Astrocyte (in vitro differentiated cells and primary cell): ENCODE data around the gene ATOSA. TPM values are rescaled to one million over a fixed set of nuclear protein-coding genes. Genes with fewer than 3 reads are reported as not detected.

Source experiments
- DNase-seq: peaks from one replicate; pipeline ENCODE4 v3.0.0-alpha.2; 2010; ENCODE audit warnings: low read depth
- FAIRE-seq: peaks from 2 replicates; lab custom pipeline; 2011; peaks lifted over from hg19 to GRCh38; lab: Jason Lieb, UNC
- H2AFZ ChIP-seq: 2 replicates; pipeline ENCODE4 v1.6.0; 2012; ENCODE audit warnings: low read depth, low read length, inconsistent platforms
- H3K27ac ChIP-seq: 2 replicates; pipeline ENCODE4 v1.5.1; 2011; ENCODE audit warnings: low read depth, low read length, inconsistent platforms
- H3K27me3 ChIP-seq: 2 replicates; pipeline ENCODE4 v1.6.0; 2011; ENCODE audit warnings: low read length, inconsistent platforms; ENCODE audit not compliant: insufficient read depth
- H3K36me3 ChIP-seq: 2 replicates; pipeline ENCODE4 v1.5.1; 2011; ENCODE audit warnings: low read length, inconsistent platforms; ENCODE audit not compliant: insufficient read depth
- H3K4me1 ChIP-seq: 2 replicates; pipeline ENCODE4 v1.5.1; 2011; ENCODE audit warnings: low read length, inconsistent platforms; ENCODE audit not compliant: insufficient read depth
- H3K4me2 ChIP-seq: 2 replicates; pipeline ENCODE4 v1.6.0; 2012; ENCODE audit warnings: low read length, inconsistent platforms
- H3K4me3 ChIP-seq: 2 replicates; pipeline ENCODE4 v1.5.1; 2011; ENCODE audit warnings: low read depth, mild to moderate bottlenecking, low read length, inconsistent platforms; ENCODE audit not compliant: insufficient read depth
- H3K79me2 ChIP-seq: 2 replicates; pipeline ENCODE4 v1.6.0; 2012; ENCODE audit warnings: mild to moderate bottlenecking, low read length, inconsistent platforms; ENCODE audit not compliant: insufficient read depth
- H3K9ac ChIP-seq: 2 replicates; pipeline ENCODE4 v1.6.0; 2012; ENCODE audit warnings: mild to moderate bottlenecking, low read length, inconsistent platforms
- H3K9me3 ChIP-seq: 2 replicates; pipeline ENCODE4 v1.5.1; 2012; ENCODE audit warnings: low read depth, mild to moderate bottlenecking, low read length, inconsistent platforms; ENCODE audit not compliant: insufficient read depth
- H4K20me1 ChIP-seq: 2 replicates; pipeline ENCODE4 v1.6.0; 2012; ENCODE audit warnings: low read length, inconsistent platforms; ENCODE audit not compliant: insufficient read depth
- H3K27ac Mint-ChIP-seq: one replicate; pipeline ENCODE4 v1.8.0; 2021; ENCODE audit warnings: mild to moderate bottlenecking, mixed read lengths; ENCODE audit not compliant: unreplicated experiment
- H3K27me3 Mint-ChIP-seq: one replicate; pipeline ENCODE4 v1.8.0; 2021; ENCODE audit warnings: low read depth, mixed read lengths; ENCODE audit not compliant: unreplicated experiment
- H3K36me3 Mint-ChIP-seq: one replicate; pipeline ENCODE4 v1.8.0; 2021; ENCODE audit warnings: low read depth, mixed read lengths; ENCODE audit not compliant: unreplicated experiment
- H3K4me1 Mint-ChIP-seq: one replicate; pipeline ENCODE4 v1.8.0; 2021; ENCODE audit warnings: low read depth, mixed read lengths; ENCODE audit not compliant: unreplicated experiment
- H3K4me3 Mint-ChIP-seq: one replicate; pipeline ENCODE4 v1.8.0; 2021; ENCODE audit warnings: mild to moderate bottlenecking, moderate library complexity, mixed read lengths; ENCODE audit not compliant: unreplicated experiment
- H3K9me3 Mint-ChIP-seq: one replicate; pipeline ENCODE4 v1.8.0; 2021; ENCODE audit warnings: mild to moderate bottlenecking, mixed read lengths; ENCODE audit not compliant: unreplicated experiment
- CTCF ChIP-seq: IDR thresholded peaks from 2 replicates; pipeline ENCODE4 v1.5.1; 2011; ENCODE audit warnings: low read depth, mild to moderate bottlenecking, inconsistent platforms, low read length, moderate library complexity; ENCODE audit not compliant: insufficient read depth
- EZH2 ChIP-seq: IDR thresholded peaks from 2 replicates; pipeline ENCODE4 v1.6.1; 2012; ENCODE audit warnings: mild to moderate bottlenecking, low read length, inconsistent platforms; ENCODE audit not compliant: insufficient read depth
- total RNA-seq: library from RNA; stranded (reverse); gene quantifications from 2 replicates; pipeline ENCODE4 v1.2.1, GENCODE V29; 2021

The ATOSA gene
- total RNA-seq, 1 donor from 2014 or later: 33.8 TPM

- H3K27ac ChIP-seq: no peak overlapping the region
- DNase-seq (no peak), FAIRE-seq (no peak)
- Mint-ChIP-seq H3K27me3 (no peaks in the 10 kb centered on the region), H3K9me3 (no peaks in the 10 kb centered on the region), H3K4me3 (no peak overlapping the region), H3K27ac (no peak overlapping the region), H3K36me3 (peaks cover 1% of the 10 kb centered on the region), H3K4me1 (no peaks in the 10 kb centered on the region)
- H3K4me3 ChIP-seq: no peak overlapping the region
- H3K79me2 ChIP-seq: no peaks in the 10 kb centered on the region
- no peaks in the 10 kb centered on the region for H4K20me1 ChIP-seq
- no peaks in the 10 kb centered on the region for H3K27me3 ChIP-seq
- TF ChIP-seq CTCF: no peak
- TF ChIP-seq EZH2: no peak
- H3K4me1 ChIP-seq: no peaks in the 10 kb centered on the region
- no peaks in the 10 kb centered on the region for H3K36me3 ChIP-seq
- no peak overlapping the region for H2AFZ ChIP-seq
- no peak overlapping the region for H3K9ac ChIP-seq
- H3K9me3 ChIP-seq: no peaks in the 10 kb centered on the region
- no peak overlapping the region for H3K4me2 ChIP-seq
These were observed 36.2 kb upstream of the ATOSA start for GRCh38 chr15:52715411-52715810.

- no peak overlapping the region for H3K4me2 ChIP-seq
- FAIRE-seq: no peak
- no peaks in the 10 kb centered on the region for H3K4me1 ChIP-seq
- peaks cover 3% of the 10 kb centered on the region for H3K36me3 Mint-ChIP-seq
- no peak overlapping the region for H3K4me3 ChIP-seq
- H4K20me1 ChIP-seq: no peaks in the 10 kb centered on the region
- H3K27me3 Mint-ChIP-seq: no peaks in the 10 kb centered on the region
- DNase-seq: no peak
- H3K4me1 Mint-ChIP-seq: no peaks in the 10 kb centered on the region
- H3K79me2 ChIP-seq: no peaks in the 10 kb centered on the region
- H3K27ac ChIP-seq: no peak overlapping the region
- no peaks in the 10 kb centered on the region for H3K9me3 Mint-ChIP-seq
- H3K36me3 ChIP-seq: no peaks in the 10 kb centered on the region
- no peak overlapping the region for H3K9ac ChIP-seq
- TF ChIP-seq CTCF: no peak
- TF ChIP-seq EZH2: no peak
- H3K9me3 ChIP-seq: no peaks in the 10 kb centered on the region
- H3K4me3 Mint-ChIP-seq: no peak overlapping the region
- no peaks in the 10 kb centered on the region for H3K27me3 ChIP-seq
- H3K27ac Mint-ChIP-seq: no peak overlapping the region
- no peak overlapping the region for H2AFZ ChIP-seq
These were observed 35.8 kb upstream of the ATOSA start for GRCh38 chr15:52714968-52715367.

- Mint-ChIP-seq H3K27me3 (peaks cover 13% of the 10 kb centered on the region), H3K36me3 (peaks cover 3% of the 10 kb centered on the region), H3K27ac (no peak overlapping the region), H3K4me3 (no peak overlapping the region), H3K4me1 (no peaks in the 10 kb centered on the region), H3K9me3 (no peaks in the 10 kb centered on the region)
- no peaks in the 10 kb centered on the region for H3K79me2 ChIP-seq
- H3K9me3 ChIP-seq: no peaks in the 10 kb centered on the region
- FAIRE-seq: no peak
- no peak for DNase-seq
- no peaks in the 10 kb centered on the region for H3K4me1 ChIP-seq
- no peak overlapping the region for H2AFZ ChIP-seq
- TF ChIP-seq EZH2: no peak
- no peak for TF ChIP-seq CTCF
- no peaks in the 10 kb centered on the region for H4K20me1 ChIP-seq
- H3K4me2 ChIP-seq: no peak overlapping the region
- H3K36me3 ChIP-seq: no peaks in the 10 kb centered on the region
- H3K27me3 ChIP-seq: no peaks in the 10 kb centered on the region
- H3K4me3 ChIP-seq: no peak overlapping the region
- no peak overlapping the region for H3K9ac ChIP-seq
- H3K27ac ChIP-seq: no peak overlapping the region
These were observed 31.7 kb upstream of the ATOSA start for GRCh38 chr15:52710708-52711389.
